ENCODE results near the gene PIGX.

Gene PIGX

DNA sequence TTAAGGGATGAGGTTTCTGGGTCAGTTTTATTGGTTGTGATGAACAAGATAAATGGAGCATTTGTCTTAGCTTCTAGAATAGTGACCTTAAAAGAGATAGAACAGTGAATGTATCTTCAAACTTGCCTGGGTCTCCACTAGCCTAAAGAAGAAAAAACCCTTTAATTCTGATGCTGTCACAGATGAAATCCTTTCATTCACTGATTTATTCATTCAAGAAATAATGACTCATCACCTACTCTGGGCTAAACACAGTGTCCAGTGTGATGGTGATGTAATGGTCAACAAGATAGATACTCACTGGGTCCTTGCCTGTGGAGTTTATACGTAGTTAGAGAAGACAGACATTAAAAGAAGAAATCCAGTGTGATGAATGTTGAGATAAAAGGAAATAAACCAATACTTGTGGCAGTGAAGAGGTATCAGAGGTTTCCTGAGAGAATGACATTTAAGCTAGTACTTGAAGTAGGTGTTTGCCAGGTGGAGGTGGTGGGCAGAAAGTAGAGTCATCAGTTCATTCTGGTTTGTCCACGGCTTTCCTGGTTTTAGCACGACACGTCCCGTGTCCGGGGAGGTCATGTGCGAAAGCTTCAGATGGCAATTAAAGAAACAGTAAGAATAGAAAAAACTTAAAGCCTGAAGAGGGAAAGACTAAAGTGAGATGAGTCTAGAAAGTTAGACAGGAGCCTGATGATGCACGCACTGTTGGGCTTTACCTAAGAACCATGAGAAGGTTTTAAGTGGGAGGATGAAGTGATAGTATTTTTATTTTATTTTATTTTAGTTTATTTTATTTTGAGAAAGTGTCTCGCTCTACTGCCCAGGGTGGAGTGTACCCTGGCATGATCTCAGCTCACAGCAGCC is 45.9 kb downstream of the PIGX start:
- no peak for DNase-seq (ENCODE audit: low read depth in 3 of 3)

GRCh38 chr3:196763179-196763578 is 51.0 kb downstream of the PIGX start:
- no peak for DNase-seq (ENCODE audit: low read depth in 3 of 3)

DNA sequence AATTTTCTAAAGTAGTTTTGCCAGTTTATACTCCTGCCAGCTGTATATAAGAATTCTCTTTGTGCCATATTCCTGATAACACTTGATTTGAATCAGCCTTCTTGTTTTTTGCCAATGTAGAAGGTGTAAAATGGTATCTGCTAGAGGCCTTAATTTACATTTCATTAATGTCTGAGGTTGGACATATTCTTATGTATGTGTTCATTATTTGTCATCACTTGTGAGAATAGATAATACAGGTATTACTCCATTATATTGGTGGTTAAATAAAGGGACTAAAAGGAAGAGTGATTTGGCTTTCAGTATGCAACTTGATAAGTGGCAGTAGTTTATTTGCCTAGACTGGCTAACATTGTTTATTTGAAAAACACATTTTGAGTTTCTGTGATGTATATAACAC is 53.3 kb downstream of the PIGX start:
- no peak for DNase-seq (ENCODE audit: low read depth in 3 of 3)

DNA sequence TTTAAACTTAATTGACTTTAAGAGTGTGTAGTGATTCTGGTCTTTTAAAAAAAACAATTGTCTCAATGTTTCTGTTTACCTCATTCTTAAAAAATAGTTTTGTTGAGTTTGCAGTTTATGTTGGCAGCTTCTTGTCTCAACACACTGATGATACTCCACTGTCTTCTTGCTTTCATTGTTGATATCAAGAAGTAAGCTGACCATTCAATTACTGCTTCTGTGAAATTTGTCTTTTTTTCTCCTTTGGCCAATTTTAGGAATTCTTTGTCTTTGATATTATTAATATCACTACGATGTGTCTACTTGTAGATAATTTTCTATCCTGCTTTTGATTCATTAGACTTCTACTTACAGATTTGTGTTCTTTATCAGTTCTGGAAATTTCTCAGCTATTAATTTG is 58.9 kb downstream of the PIGX start:
- no peak for DNase-seq (ENCODE audit: low read depth in 3 of 3)

- no peak for DNase-seq (ENCODE audit: low read depth in 3 of 3)
These were observed 59.9 kb downstream of the PIGX start for GRCh38 chr3:196772102-196772501.

- DNase-seq (ENCODE audit: low read depth in 3 of 3): no peak
These were observed 60.7 kb downstream of the PIGX start for GRCh38 chr3:196772897-196773296.

DNA sequence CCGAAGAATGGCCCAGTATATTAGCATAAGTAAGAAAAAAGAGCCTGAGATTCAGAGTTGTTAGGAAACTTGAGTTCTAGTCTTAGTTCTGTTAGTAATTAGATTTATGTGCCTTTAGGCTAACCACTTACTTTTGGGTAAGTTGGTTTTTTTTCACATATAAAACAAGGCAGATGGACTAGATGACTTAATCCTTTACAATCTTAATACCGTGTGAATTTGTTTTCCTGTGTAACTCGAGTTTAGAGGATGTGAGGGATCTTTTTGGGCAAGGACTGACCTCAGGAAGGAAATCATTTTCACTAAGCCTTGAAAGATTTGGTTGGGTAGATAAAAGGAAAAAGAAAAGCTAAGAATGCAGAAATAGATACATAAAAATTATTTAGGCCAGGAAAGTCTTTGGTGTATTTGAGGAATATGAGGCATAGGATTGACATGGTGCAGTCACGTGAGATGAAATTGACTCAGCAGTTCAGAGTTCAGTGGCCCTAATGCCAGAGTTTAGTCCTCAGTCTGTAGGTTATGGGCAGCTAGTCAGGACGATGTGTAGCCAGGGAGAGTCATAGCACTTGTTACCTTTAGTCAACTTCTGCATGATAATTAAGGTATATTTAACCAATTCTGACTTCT is 62.1 kb downstream of the PIGX start:
- no peak for DNase-seq (ENCODE audit: low read depth in 3 of 3)

- no peak for DNase-seq (ENCODE audit: low read depth in 3 of 3)
These were observed 62.8 kb downstream of the PIGX start for GRCh38 chr3:196774848-196775422.

- DNase-seq (ENCODE audit: low read depth in 3 of 3): no peak
These were observed 63.8 kb downstream of the PIGX start for GRCh38 chr3:196775938-196776337.

DNA sequence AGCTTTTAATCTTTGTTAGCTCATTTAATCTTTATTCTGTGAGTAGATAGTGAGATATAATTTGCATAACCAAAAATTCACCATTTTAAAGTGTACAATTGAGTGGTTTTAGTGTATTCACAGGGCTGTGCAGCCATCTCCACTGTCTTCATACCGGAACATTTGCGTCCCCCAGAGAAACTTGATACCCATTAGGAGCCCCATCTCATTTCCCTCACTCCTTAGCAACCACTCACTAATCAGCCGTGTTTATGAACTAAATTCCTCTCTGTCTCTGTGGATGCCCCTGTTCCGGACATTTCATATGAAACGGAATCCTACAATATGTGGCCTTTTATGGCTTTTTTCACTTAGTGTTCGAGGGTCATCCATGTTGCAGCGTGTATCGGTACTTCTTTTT is 65.7 kb downstream of the PIGX start:
- no peak for DNase-seq (ENCODE audit: low read depth in 3 of 3)

- DNase-seq (ENCODE audit: low read depth in 3 of 3): no peak
These were observed 66.6 kb downstream of the PIGX start for GRCh38 chr3:196778755-196779154.

- DNase-seq (ENCODE audit: low read depth in 3 of 3): no peak
These were observed 70.3 kb downstream of the PIGX start for GRCh38 chr3:196782511-196782910.

All from stimulated activated CD4-positive, alpha-beta T cell treated with anti-CD3 and anti-CD28 coated beads, TNF-alpha, amount 100 ng/mL, for 48 hours (primary cell).